CD14-positive monocyte (primary cell): ENCODE results near the gene CENPS. TPM values are rescaled to one million over a fixed set of nuclear protein-coding genes. Genes with fewer than 3 reads are reported as not detected.
"Not testable (repeated sequence)": the region's sequence is repeated elsewhere in the genome, so short reads cannot be mapped to it uniquely, and the experiment has no call there.

Experiments used
- DNase-seq, 3 donors: peaks; one replicate each; pipeline ENCODE4 v3.0.0-alpha.2; 2011 to 2022
- H2AFZ ChIP-seq: 2 replicates; pipeline ENCODE4 v1.6.0; 2012; ENCODE audit warnings: mild to moderate bottlenecking, low read depth, low read length, inconsistent platforms; ENCODE audit not compliant: insufficient read depth, poor library complexity, severe bottlenecking
- H3K27ac ChIP-seq, 2 donors: 1 replicate in 1 of 2; 2 replicates in 1 of 2; pipeline ENCODE4 v1.5.1; 2012 to 2013; ENCODE audit warnings: low read length in 2 of 2, control low read depth in 1 of 2, inconsistent platforms in 1 of 2, low read depth in 1 of 2, mild to moderate bottlenecking in 1 of 2
- H3K27me3 ChIP-seq, 2 donors: one replicate each; pipeline versions ENCODE4 v1.6.0 to v1.6.1; 2011 to 2013; ENCODE audit warnings: low read length in 2 of 2; ENCODE audit not compliant: control insufficient read depth in 2 of 2, insufficient read depth in 2 of 2
- H3K36me3 ChIP-seq, 2 donors: replicated peaks in 1 of 2; 1 replicate in 1 of 2; 2 replicates in 1 of 2; pipeline versions ENCODE4 v1.5.1 to v1.6.1; 2012 to 2013; ENCODE audit warnings: low read length in 2 of 2, control low read depth in 1 of 2, inconsistent platforms in 1 of 2, mild to moderate bottlenecking in 1 of 2; ENCODE audit not compliant: insufficient read depth in 2 of 2, control insufficient read depth in 1 of 2
- H3K4me1 ChIP-seq, 2 donors: 1 replicate in 1 of 2; 2 replicates in 1 of 2; pipeline versions ENCODE4 v1.5.1 to v1.6.1; 2012 to 2013; ENCODE audit warnings: low read length in 2 of 2, control low read depth in 1 of 2, inconsistent platforms in 1 of 2, mild to moderate bottlenecking in 1 of 2, moderate library complexity in 1 of 2; ENCODE audit not compliant: insufficient read depth in 2 of 2, control insufficient read depth in 1 of 2
- H3K4me2 ChIP-seq: replicated peaks from 2 replicates; pipeline ENCODE3; 2012; ENCODE audit warnings: low read length, moderate library complexity, mild to moderate bottlenecking; ENCODE audit not compliant: poor library complexity, severe bottlenecking; ENCODE audit errors: extremely low read depth
- H3K4me3 ChIP-seq, 3 experiments: fragments of 200-600 bp in 1 of 3; sonication (generic) in 1 of 3; replicated peaks in 1 of 3; 1 replicate in 2 of 3; 2 replicates in 1 of 3; pipeline ENCODE4 v1.5.1; 2011 to 2013; ENCODE audit warnings: low read length in 3 of 3, mild to moderate bottlenecking in 3 of 3, control low read depth in 2 of 3, low read depth in 2 of 3, inconsistent platforms in 1 of 3, moderate library complexity in 1 of 3
- H3K79me2 ChIP-seq: 2 replicates; pipeline ENCODE4 v1.6.0; 2012; ENCODE audit warnings: mild to moderate bottlenecking, control low read depth, inconsistent platforms, low read length, moderate library complexity; ENCODE audit not compliant: insufficient read depth
- H3K9ac ChIP-seq: 2 replicates; pipeline ENCODE4 v1.6.0; 2017; ENCODE audit warnings: low read length, mild to moderate bottlenecking; ENCODE audit not compliant: insufficient read depth, poor library complexity, severe bottlenecking
- H3K9me3 ChIP-seq, 2 donors: replicated peaks in 1 of 2; 1 replicate in 1 of 2; 2 replicates in 1 of 2; pipeline versions ENCODE4 v1.5.1 to v1.6.1; 2012 to 2013; ENCODE audit warnings: low read length in 2 of 2, control low read depth in 1 of 2; ENCODE audit not compliant: control insufficient read depth in 1 of 2, insufficient read depth in 1 of 2
- H4K20me1 ChIP-seq: 2 replicates; pipeline ENCODE4 v1.6.0; 2012; ENCODE audit warnings: mild to moderate bottlenecking, low read length, control low read depth, moderate library complexity; ENCODE audit not compliant: insufficient read depth
- H3K27ac Mint-ChIP-seq, 7 donors: one replicate each; pipeline ENCODE4 v1.8.0; 2020; ENCODE audit warnings: mild to moderate bottlenecking in 7 of 7, mixed read lengths in 7 of 7, moderate library complexity in 6 of 7, inconsistent platforms in 2 of 7
- H3K27me3 Mint-ChIP-seq, 3 donors: one replicate each; pipeline ENCODE4 v1.8.0; 2021 to 2022; ENCODE audit warnings: low read depth in 3 of 3, mild to moderate bottlenecking in 3 of 3, mixed read lengths in 3 of 3, moderate library complexity in 3 of 3, inconsistent platforms in 1 of 3
- H3K36me3 Mint-ChIP-seq, 2 donors: one replicate each; pipeline ENCODE4 v1.8.0; 2020; ENCODE audit warnings: mixed read lengths in 2 of 2, inconsistent platforms in 1 of 2, mild to moderate bottlenecking in 1 of 2
- H3K4me1 Mint-ChIP-seq: one replicate; pipeline ENCODE4 v1.8.0; 2020; ENCODE audit warnings: mild to moderate bottlenecking, mixed read lengths
- H3K4me3 Mint-ChIP-seq, 2 donors: one replicate each; pipeline ENCODE4 v1.8.0; 2020; ENCODE audit warnings: mild to moderate bottlenecking in 2 of 2, mixed read lengths in 2 of 2, moderate library complexity in 1 of 2
- H3K9me3 Mint-ChIP-seq, 7 donors: one replicate each; pipeline ENCODE4 v1.8.0; 2020 to 2022; ENCODE audit warnings: mixed read lengths in 7 of 7, mild to moderate bottlenecking in 6 of 7, moderate library complexity in 6 of 7, inconsistent platforms in 2 of 7
- CTCF ChIP-seq: fragments of 200-600 bp; IDR thresholded peaks from one replicate; pipeline ENCODE4 v1.8.0; 2022; ENCODE audit warnings: antibody characterized with exemption, mild to moderate bottlenecking
- WGBS: methylation state at CpG from one replicate; pipeline ENCODE4 v1.1.5; 2013; ENCODE audit warnings: missing lambda C conversion rate; ENCODE audit not compliant: insufficient coverage; 5-methylcytosine and 5-hydroxymethylcytosine counted together
- intact Hi-C, 2 donors: fragments of 100-400 bp; cut with micrococcal nuclease; formaldehyde crosslinking; loops; one replicate each; pipeline versions ENCODE4 v1.15.0 to v1.15.1; 2023
- polyA plus RNA-seq, 3 donors: library from polyadenylated mRNA; depleted of rRNA in 1 of 3; unstranded in 2 of 3; stranded (reverse) in 1 of 3; fragments of 300-500 nt in 2 of 3; fragments of >200 nt in 1 of 3; fragmentation: Illumina TruSeq in 2 of 3; gene quantifications; 1 replicate in 2 of 3; 2 replicates in 1 of 3; pipeline ENCODE4 v1.2.3, GENCODE V29; 2012 to 2021

CENPS gene
- polyA plus RNA-seq, 3 donors: 0.48 to 3.5 (median 2.5) TPM

DNA sequence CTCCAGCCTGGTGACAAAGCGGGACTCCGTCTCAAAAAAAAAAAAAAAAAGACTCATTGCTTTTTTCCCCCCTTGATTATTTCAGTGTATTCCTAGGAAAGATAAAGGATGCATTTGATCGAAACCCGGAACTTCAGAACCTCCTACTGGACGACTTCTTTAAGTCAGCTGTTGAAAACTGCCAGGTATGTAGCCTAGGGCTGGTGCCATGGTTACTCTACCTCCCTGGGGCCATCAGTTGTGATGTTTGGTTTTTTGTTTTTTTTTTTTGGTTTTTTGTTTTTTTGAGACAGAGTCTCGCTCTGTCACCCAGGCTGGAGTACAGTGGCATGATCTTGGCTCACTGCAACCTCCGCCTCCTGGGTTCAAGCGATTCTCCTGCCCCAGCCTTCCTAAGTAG is 11.5 kb upstream of the CENPS start:
- peaks cover 24% of the 10 kb centered on the region for H3K4me1 Mint-ChIP-seq
- H2AFZ ChIP-seq, H3K9me3 ChIP-seq, DNase-seq, H3K27me3 ChIP-seq, H3K4me3 Mint-ChIP-seq, H3K4me3 ChIP-seq, H4K20me1 ChIP-seq, H3K9ac ChIP-seq, H3K27me3 Mint-ChIP-seq, H3K9me3 Mint-ChIP-seq, H3K4me2 ChIP-seq, H3K27ac ChIP-seq: not testable (repeated sequence)
- peaks cover 75 to 87% of the 10 kb centered on the region in 2 donors for H3K36me3 Mint-ChIP-seq
- Histone ChIP-seq H3K36me3 (peaks cover 61 to 77% of the 10 kb centered on the region in 2 donors), H3K4me1 (peaks cover 26 to 29% of the 10 kb centered on the region in 2 donors), H3K79me2 (peaks cover 24% of the 10 kb centered on the region)
- H3K27ac Mint-ChIP-seq: peak overlapping the region in 2 of 7 donors; percentile 31 to 57
- WGBS: no CpG with 5 or more reads among the region's 8 CpGs
- intact Hi-C loops: loop anchor here in 1 of 2 donors (10.0 kb wide), 1 partner anchor 204 kb away; the partner anchor contains the start of gene KIF1B

GRCh38 chr1:10419351-10419750 is 10.9 kb upstream of the CENPS start:
- H2AFZ ChIP-seq: no peak overlapping the region
- DNase-seq: no peak
- intact Hi-C loops: loop anchor here in 1 of 2 donors (10.0 kb wide), 1 partner anchor 205 kb away; the partner anchor contains the start of gene KIF1B
- H3K4me3 ChIP-seq: no peak overlapping the region
- no peak overlapping the region for H3K4me3 Mint-ChIP-seq
- H3K4me2 ChIP-seq: no peak overlapping the region
- H3K9me3 ChIP-seq: no peaks in the 10 kb centered on the region
- no peaks in the 10 kb centered on the region for H4K20me1 ChIP-seq
- H3K27ac Mint-ChIP-seq: peak overlapping the region; percentile 1 to 74 (median 58)
- no peaks in the 10 kb centered on the region for H3K27me3 Mint-ChIP-seq
- H3K27ac ChIP-seq: peak overlapping the region in 1 of 2 donors; percentile 55
- H3K9me3 Mint-ChIP-seq: no peaks in the 10 kb centered on the region
- peaks cover 20% of the 10 kb centered on the region for H3K4me1 Mint-ChIP-seq
- no peak overlapping the region for H3K9ac ChIP-seq
- peaks cover 75 to 83% of the 10 kb centered on the region in 2 donors for H3K36me3 Mint-ChIP-seq
- no peak for TF ChIP-seq CTCF
- peaks cover 57 to 75% of the 10 kb centered on the region in 2 donors for H3K36me3 ChIP-seq
- 93% methylated on average over 15 of the region's 15 CpGs for WGBS
- H3K79me2 ChIP-seq: peaks cover 24% of the 10 kb centered on the region
- H3K4me1 ChIP-seq: peaks cover 20 to 23% of the 10 kb centered on the region in 2 donors
- no peaks in the 10 kb centered on the region for H3K27me3 ChIP-seq
